HEK293T (cell line): Measurements from ENCODE around the gene CACHD1.

ENCODE experiments used
- BHLHE40 ChIP-seq: fragments of 450-650 bp; IDR thresholded peaks from 2 replicates; pipeline ENCODE4 v1.6.1; 2016; ENCODE audit warnings: mild to moderate bottlenecking, moderate library complexity, borderline replicate concordance
- CTBP1 ChIP-seq: fragments of 450-650 bp; IDR thresholded peaks from 2 replicates; pipeline ENCODE4 v1.6.1; 2016; ENCODE audit warnings: borderline replicate concordance
- ELF4 ChIP-seq: fragments of 450-650 bp; IDR thresholded peaks from 2 replicates; pipeline ENCODE4 v1.6.1; 2017; ENCODE audit warnings: antibody characterized with exemption
- FOXA1 ChIP-seq: fragments of 450-650 bp; IDR thresholded peaks from 2 replicates; pipeline ENCODE4 v1.6.1; 2016; ENCODE audit warnings: mild to moderate bottlenecking
- FOXK2 ChIP-seq: fragments of 450-650 bp; IDR thresholded peaks from 2 replicates; pipeline ENCODE4 v1.6.1; 2016; ENCODE audit warnings: mild to moderate bottlenecking
- FOXM1 ChIP-seq: fragments of 450-650 bp; IDR thresholded peaks from 2 replicates; pipeline ENCODE4 v1.6.1; 2017; ENCODE audit warnings: mild to moderate bottlenecking, borderline replicate concordance
- SP1 ChIP-seq: fragments of 450-650 bp; IDR thresholded peaks from 2 replicates; pipeline ENCODE4 v1.6.1; 2017
- SUZ12 ChIP-seq: fragments of 450-650 bp; IDR thresholded peaks from 2 replicates; pipeline ENCODE4 v1.6.1; 2016; ENCODE audit warnings: mild to moderate bottlenecking
- TARDBP ChIP-seq: fragments of 450-650 bp; IDR thresholded peaks from 2 replicates; pipeline ENCODE4 v1.6.1; 2016
- ZNF384 ChIP-seq: fragments of 450-650 bp; IDR thresholded peaks from 2 replicates; pipeline ENCODE4 v1.6.1; 2016

DNA sequence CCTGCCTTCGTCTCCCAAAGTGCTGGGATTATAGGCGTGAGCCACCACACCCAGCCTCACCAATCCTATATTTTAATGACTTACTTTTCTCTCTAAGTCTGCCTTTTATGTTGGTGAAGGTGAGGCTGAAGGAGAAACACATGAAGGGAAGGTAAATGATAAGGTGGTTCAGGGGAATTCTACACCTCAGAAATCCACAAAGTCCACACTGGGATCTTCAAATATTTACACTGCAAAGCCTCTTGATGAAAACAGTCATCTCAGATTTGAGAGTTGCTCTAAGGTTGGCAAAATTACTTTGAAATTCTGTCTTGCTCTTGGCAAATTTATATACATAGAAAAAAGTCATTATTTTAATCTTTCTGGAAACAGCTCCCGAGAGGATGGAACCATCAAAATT, 42.0 kb upstream of the CACHD1 start:
- TF ChIP-seq TARDBP: no peak
- no peak for TF ChIP-seq CTBP1
- TF ChIP-seq SP1: no peak
- TF ChIP-seq FOXM1: no peak
- no peak for TF ChIP-seq SUZ12
- TF ChIP-seq ZNF384: no peak
- TF ChIP-seq FOXA1: no peak
- no peak for TF ChIP-seq FOXK2
- TF ChIP-seq ELF4: no peak
- TF ChIP-seq BHLHE40: no peak
